CD4-positive, alpha-beta T cell treated with Interleukin-6 at 100 ng/mL for 8 hours (primary cell): ENCODE results near the gene CADM4.

Experiments
- DNase-seq: peaks from one replicate; pipeline ENCODE4 v3.0.0-alpha.2; 2020; ENCODE audit warnings: mixed read lengths, low spot score

CADM4 gene

DNA sequence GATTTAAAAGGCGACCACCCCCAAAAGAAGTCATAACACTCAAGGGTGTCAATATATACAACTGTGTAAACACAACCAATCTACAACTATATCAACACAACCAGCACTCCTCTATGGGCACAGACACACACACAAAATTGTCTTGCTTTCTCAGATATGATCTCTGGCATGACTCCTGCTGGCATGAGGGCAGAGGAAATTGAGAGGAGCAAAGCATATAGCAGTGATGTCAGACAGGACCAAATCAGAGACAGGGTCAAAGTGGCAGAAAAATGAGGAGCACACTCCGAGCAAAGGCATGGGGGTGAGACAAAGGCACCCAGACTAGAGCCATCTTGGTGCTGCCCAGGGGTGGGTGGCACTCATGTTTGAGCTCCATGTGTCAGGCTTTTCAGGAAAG is 53.3 kb downstream of the CADM4 start:
- DNase-seq = no peak

- no peak for DNase-seq
These were observed 55.2 kb downstream of the CADM4 start for GRCh38 chr19:43584484-43584883.

DNA sequence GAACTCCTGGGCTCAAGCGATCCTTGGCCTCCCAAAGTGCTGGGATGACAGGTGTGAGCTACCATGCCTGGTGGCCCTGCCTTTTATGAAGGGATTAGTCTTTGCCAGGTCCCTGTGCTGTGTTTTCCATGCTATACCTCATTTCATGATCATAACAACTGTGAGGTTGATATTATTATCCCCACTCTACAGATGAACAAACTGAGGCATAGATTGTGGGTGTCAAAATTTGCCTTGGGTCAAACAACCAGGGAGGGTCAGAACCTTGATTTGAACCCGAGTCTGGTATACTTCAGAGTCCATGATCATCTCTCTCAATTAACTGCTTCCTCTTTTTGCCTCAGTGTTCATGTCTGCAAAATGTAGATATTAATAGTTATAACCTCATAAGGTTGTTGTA is 57.2 kb downstream of the CADM4 start:
- DNase-seq = no peak

DNA sequence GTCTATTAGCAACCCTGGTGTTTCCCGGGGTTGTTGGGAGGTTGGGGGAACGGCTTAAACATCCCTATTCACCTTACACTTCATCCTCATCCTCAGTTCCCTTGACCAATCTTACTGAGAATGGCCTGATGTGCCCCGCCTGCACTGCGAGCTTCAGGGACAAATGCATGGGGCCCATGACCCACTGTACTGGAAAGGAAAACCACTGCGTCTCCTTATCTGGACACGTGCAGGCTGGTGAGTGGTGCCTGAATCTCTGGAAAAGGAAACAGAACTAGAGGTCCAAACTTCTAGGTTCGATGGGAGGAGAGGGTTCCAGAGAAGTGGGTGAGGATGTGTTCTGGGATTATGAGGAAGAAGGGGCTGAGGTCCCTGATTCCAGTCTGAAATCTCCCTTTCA is 58.2 kb downstream of the CADM4 start:
- DNase-seq = no peak

- no peak for DNase-seq
These were observed 60.9 kb downstream of the CADM4 start for GRCh38 chr19:43578787-43579186.

GRCh38 chr19:43575955-43576878 is 63.4 kb downstream of the CADM4 start:
- DNase-seq = no peak

DNA sequence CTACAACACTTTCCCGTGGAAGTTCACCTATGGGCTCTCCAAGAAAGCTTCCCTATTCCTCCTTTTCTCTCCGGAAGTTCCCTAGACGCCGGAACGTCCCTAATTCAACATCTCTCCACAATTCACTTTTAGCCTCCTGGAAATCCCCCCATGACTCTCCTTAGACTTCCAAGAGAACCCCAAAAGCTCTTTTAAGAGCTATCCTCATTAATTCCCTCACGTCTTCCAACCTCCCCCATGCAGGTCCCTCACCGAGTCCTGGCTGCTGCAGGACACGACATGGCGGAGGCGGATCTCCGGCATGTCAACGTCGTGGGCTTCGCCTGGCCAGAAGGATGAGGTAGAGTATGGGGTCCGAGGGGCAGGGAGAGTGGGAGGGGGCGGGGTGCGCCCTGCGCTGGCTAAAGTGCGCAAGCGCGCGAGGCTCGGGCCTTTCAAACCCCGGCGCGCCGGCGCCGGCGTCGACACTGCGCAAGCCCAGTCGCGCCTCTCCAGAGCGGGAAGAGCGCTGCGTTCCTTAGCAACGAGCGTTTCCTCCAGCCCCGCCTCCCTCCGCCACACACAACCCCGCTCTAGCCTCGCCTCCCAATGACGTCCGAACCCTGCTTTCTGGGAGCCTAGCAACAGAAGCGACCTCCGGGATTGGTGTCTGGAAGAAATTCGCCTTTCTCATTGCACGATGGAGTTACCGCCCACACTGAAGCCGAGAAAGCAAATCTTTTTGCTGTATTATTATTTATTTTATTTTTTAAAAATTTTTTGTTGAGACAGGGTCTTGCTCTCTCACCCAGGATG is 64.3 kb downstream of the CADM4 start, which contains the start of the genes PINLYP and XRCC1:
PINLYP (plus strand) TSS at position 646 of the 795 bp plus-strand sequence. CDS start 1,391 bp downstream, outside the sequence.
XRCC1 (minus strand) TSS at position 372 of the 795 bp plus-strand sequence; CDS start at position 303, 69 bp downstream.
- peak; percentile 97 for DNase-seq

GRCh38 chr19:43574424-43575155 is 65.1 kb downstream of the CADM4 start:
- DNase-seq = no peak
